SU-DHL-6 (cell line): Measurements from ENCODE around the gene DACH1.

Experiments used
- CTCF ChIP-seq: fragments of 200-600 bp; sonication (generic); IDR thresholded peaks from one replicate; pipeline ENCODE4 v1.5.1; 2017; ENCODE audit warnings: antibody characterized with exemption, mild to moderate bottlenecking, low read length, moderate library complexity; ENCODE audit not compliant: insufficient read depth, poor library complexity, severe bottlenecking
- EZH2phosphoT487 ChIP-seq: fragments of 200-600 bp; sonication (generic), shearing (Covaris generic); conservative IDR thresholded peaks from 2 replicates; pipeline ENCODE4 v1.6.1; 2018; ENCODE audit warnings: mild to moderate bottlenecking, antibody characterized with exemption, low read length, moderate library complexity, mixed read lengths

DNA sequence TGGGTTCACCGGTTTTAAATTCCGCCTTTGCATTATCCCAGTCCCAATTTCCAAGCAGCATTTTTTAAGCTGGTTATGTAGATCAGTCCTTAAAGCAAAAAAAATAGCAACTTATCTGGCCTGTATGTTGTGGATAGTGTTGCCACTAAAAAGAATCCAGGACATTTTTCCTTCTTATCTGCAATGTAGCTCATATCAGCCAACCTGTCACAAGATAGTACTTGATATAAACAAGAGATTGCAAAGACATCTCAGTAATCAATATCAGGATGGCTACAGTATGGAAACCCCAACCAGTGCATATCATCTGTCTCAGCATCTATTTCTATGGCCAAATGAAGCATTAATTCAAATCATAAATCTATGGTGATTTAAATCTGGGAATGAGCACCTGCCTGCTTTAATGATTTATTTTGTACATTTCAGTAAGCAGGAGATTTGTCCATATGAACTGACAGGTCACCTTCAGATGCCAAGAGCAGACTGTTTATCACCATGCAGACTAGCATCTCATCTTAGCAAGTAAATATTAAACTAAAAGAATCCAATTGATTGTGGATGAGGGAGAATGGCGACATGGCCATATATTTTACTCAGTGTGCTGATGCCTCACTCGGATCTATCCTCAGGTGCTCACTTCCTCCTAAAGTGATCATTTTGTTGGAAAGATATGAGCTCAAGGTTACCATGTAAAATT lies 240.4 kb downstream of the DACH1 start:
- TF ChIP-seq CTCF (no peak), EZH2phosphoT487 (no peak)
